ELR (cell line): Measurements from ENCODE around the gene TEC.

Source experiments
- DNase-seq: peaks from one replicate; pipeline ENCODE4 v3.0.0-alpha.2; 2015; ENCODE audit warnings: low read depth

Gene TEC

GRCh38 chr4:48163746-48164145 lies 105.9 kb downstream of the TEC start:
- no peak for DNase-seq

GRCh38 chr4:48162162-48162561 lies 107.5 kb downstream of the TEC start:
- DNase-seq, result peak; percentile 51

GRCh38 chr4:48157271-48157670 lies 112.4 kb downstream of the TEC start:
- no peak for DNase-seq

- no peak for DNase-seq
Measured at GRCh38 chr4:48156423-48156822, 113.2 kb downstream of the TEC start.

- no peak for DNase-seq
Measured at GRCh38 chr4:48153791-48154550, 115.7 kb downstream of the TEC start.

- DNase-seq, result no peak
Measured at GRCh38 chr4:48152259-48152658, 117.4 kb downstream of the TEC start.

GRCh38 chr4:48149827-48150370 lies 119.7 kb downstream of the TEC start:
- DNase-seq, result no peak

- no peak for DNase-seq
Measured at GRCh38 chr4:48147621-48148020, 122.0 kb downstream of the TEC start.

- DNase-seq, result peak; percentile 68
Measured at GRCh38 chr4:48141048-48141447, 128.6 kb downstream of the TEC start.

GRCh38 chr4:48139691-48140090 lies 129.9 kb downstream of the TEC start:
- peak; percentile 50 for DNase-seq

- no peak for DNase-seq
Measured at GRCh38 chr4:48138936-48139335, 130.7 kb downstream of the TEC start.

GRCh38 chr4:48138511-48138910 lies 131.1 kb downstream of the TEC start:
- DNase-seq, result no peak

GRCh38 chr4:48137846-48138245 lies 131.8 kb downstream of the TEC start:
- no peak for DNase-seq

- no peak for DNase-seq
Measured at GRCh38 chr4:48134081-48134480, 135.6 kb downstream of the TEC start, which contains the start of gene TXK. TSS of gene TXK (minus strand) at chr4:48134250. CDS start at chr4:48134170, 80 bp downstream.

GRCh38 chr4:48133669-48134068 lies 136.0 kb downstream of the TEC start:
- DNase-seq, result no peak

- DNase-seq, result no peak
Measured at GRCh38 chr4:48131736-48132135, 137.9 kb downstream of the TEC start.

- DNase-seq, result no peak
Measured at GRCh38 chr4:48130100-48130499, 139.5 kb downstream of the TEC start.

GRCh38 chr4:48129307-48130014 lies 140.2 kb downstream of the TEC start:
- DNase-seq, result peak; percentile 34

GRCh38 chr4:48127682-48128404 lies 141.8 kb downstream of the TEC start:
- DNase-seq, result peak; percentile 97

GRCh38 chr4:48127231-48127630 lies 142.4 kb downstream of the TEC start:
- DNase-seq, result no peak

- no peak for DNase-seq
Measured at GRCh38 chr4:48126621-48127020, 143.0 kb downstream of the TEC start.

GRCh38 chr4:48124870-48125269 lies 144.8 kb downstream of the TEC start:
- no peak for DNase-seq

- no peak for DNase-seq
Measured at GRCh38 chr4:48122756-48123155, 146.9 kb downstream of the TEC start.
